ENCODE measurements around the gene APBB2. TPM values are rescaled to one million over a fixed set of nuclear protein-coding genes. Genes with fewer than 3 reads are reported as not detected.

APBB2 gene
- polyA plus RNA-seq, 3 donors = 0.15 to 0.33 TPM; not detected in 1

- H3K79me2 ChIP-seq (ENCODE audit: insufficient read depth, low read length) = no peaks in the 10 kb centered on the region
- DNase-seq = no peak
- no peaks in the 10 kb centered on the region for H3K27me3 ChIP-seq (ENCODE audit: control insufficient read depth in 2 of 2, insufficient read depth in 2 of 2, low read length in 2 of 2)
- no peak overlapping the region for H2AFZ ChIP-seq (ENCODE audit: insufficient read depth, low read depth, low read length, poor library complexity, severe bottlenecking)
- H3K4me1 ChIP-seq (ENCODE audit: control insufficient read depth in 1 of 2, insufficient read depth in 2 of 2, low read length in 2 of 2) = no peaks in the 10 kb centered on the region
- no peak overlapping the region for H3K4me3 Mint-ChIP-seq
- no peak for TF ChIP-seq CTCF (IDR thresholded peaks at IDR 0.05)
- no peaks in the 10 kb centered on the region for H3K36me3 ChIP-seq (replicated peaks in 1 of 2; ENCODE audit: control insufficient read depth in 1 of 2, insufficient read depth in 2 of 2, low read length in 2 of 2)
- peaks cover 0 to under 1% (median 0%) of the 10 kb centered on the region in 7 donors for H3K9me3 Mint-ChIP-seq
- no peaks in the 10 kb centered on the region for H3K36me3 Mint-ChIP-seq
- peaks cover 0 to 2% (median 0%) of the 10 kb centered on the region in 3 donors for H3K27me3 Mint-ChIP-seq (ENCODE audit: low read depth in 3 of 3)
- H3K27ac Mint-ChIP-seq = no peak overlapping the region
- H3K4me3 ChIP-seq (replicated peaks in 1 of 3; ENCODE audit: low read depth in 2 of 3, low read length in 3 of 3) = no peak overlapping the region
- no peak overlapping the region for H3K27ac ChIP-seq (ENCODE audit: low read depth in 1 of 2, low read length in 2 of 2)
- H3K9me3 ChIP-seq (replicated peaks in 1 of 2; ENCODE audit: control insufficient read depth in 1 of 2, insufficient read depth in 1 of 2, low read length in 2 of 2) = no peaks in the 10 kb centered on the region
- H3K9ac ChIP-seq (ENCODE audit: insufficient read depth, low read length, poor library complexity, severe bottlenecking) = no peak overlapping the region
- H4K20me1 ChIP-seq (ENCODE audit: insufficient read depth, low read length) = no peaks in the 10 kb centered on the region
- H3K4me1 Mint-ChIP-seq = no peaks in the 10 kb centered on the region
- WGBS (ENCODE audit: insufficient coverage) = 100% methylated on average over 2 of the region's 5 CpGs
- intact Hi-C loops (cut with micrococcal nuclease) = no loop called here
- no peak overlapping the region for H3K4me2 ChIP-seq (replicated peaks; ENCODE audit: extremely low read depth, low read length, poor library complexity, severe bottlenecking)
These were observed 148.8 kb downstream of the APBB2 start for GRCh38 chr4:41065434-41066006.

- H3K9ac ChIP-seq (ENCODE audit: insufficient read depth, low read length, poor library complexity, severe bottlenecking) = no peak overlapping the region
- no peaks in the 10 kb centered on the region for H3K27me3 ChIP-seq (ENCODE audit: control insufficient read depth in 2 of 2, insufficient read depth in 2 of 2, low read length in 2 of 2)
- no peaks in the 10 kb centered on the region for H3K36me3 ChIP-seq (replicated peaks in 1 of 2; ENCODE audit: control insufficient read depth in 1 of 2, insufficient read depth in 2 of 2, low read length in 2 of 2)
- intact Hi-C loops (cut with micrococcal nuclease) = no loop called here
- no peak overlapping the region for H2AFZ ChIP-seq (ENCODE audit: insufficient read depth, low read depth, low read length, poor library complexity, severe bottlenecking)
- no peaks in the 10 kb centered on the region for H3K9me3 ChIP-seq (replicated peaks in 1 of 2; ENCODE audit: control insufficient read depth in 1 of 2, insufficient read depth in 1 of 2, low read length in 2 of 2)
- Mint-ChIP-seq H3K9me3 (peaks cover 0 to 3% (median 0%) of the 10 kb centered on the region in 7 donors), H3K27me3 (ENCODE audit: low read depth in 3 of 3) (peaks cover 0 to 2% (median 0%) of the 10 kb centered on the region in 3 donors), H3K27ac (no peak overlapping the region), H3K4me1 (no peaks in the 10 kb centered on the region), H3K36me3 (no peaks in the 10 kb centered on the region), H3K4me3 (no peak overlapping the region)
- DNase-seq = no peak
- no peaks in the 10 kb centered on the region for H3K4me1 ChIP-seq (ENCODE audit: control insufficient read depth in 1 of 2, insufficient read depth in 2 of 2, low read length in 2 of 2)
- H3K4me3 ChIP-seq (replicated peaks in 1 of 3; ENCODE audit: low read depth in 2 of 3, low read length in 3 of 3) = no peak overlapping the region
- no peak for TF ChIP-seq CTCF (IDR thresholded peaks at IDR 0.05)
- WGBS (ENCODE audit: insufficient coverage) = 96% methylated on average over 3 of the region's 3 CpGs
- no peak overlapping the region for H3K4me2 ChIP-seq (replicated peaks; ENCODE audit: extremely low read depth, low read length, poor library complexity, severe bottlenecking)
- no peaks in the 10 kb centered on the region for H3K79me2 ChIP-seq (ENCODE audit: insufficient read depth, low read length)
- no peaks in the 10 kb centered on the region for H4K20me1 ChIP-seq (ENCODE audit: insufficient read depth, low read length)
- H3K27ac ChIP-seq (ENCODE audit: low read depth in 1 of 2, low read length in 2 of 2) = no peak overlapping the region
These were observed 149.4 kb downstream of the APBB2 start for GRCh38 chr4:41064953-41065352.
